Kidney epithelial cell (primary cell): ENCODE results near the gene TMEM132D. TPM values are rescaled to one million over a fixed set of nuclear protein-coding genes. Genes with fewer than 3 reads are reported as not detected.
A peak's percentile ranks its signal among the peaks of the same experiment; 100 is the strongest.

Experiments
- DNase-seq: peaks from one replicate; pipeline ENCODE4 v3.0.0-alpha.2; 2010; ENCODE audit warnings: low read depth
- H3K27me3 ChIP-seq: 2 replicates; pipeline ENCODE4 v1.6.0; 2011; ENCODE audit warnings: low read length; ENCODE audit not compliant: control insufficient read depth, insufficient read depth
- H3K36me3 ChIP-seq: 2 replicates; pipeline ENCODE4 v1.5.1; 2011; ENCODE audit warnings: low read length; ENCODE audit not compliant: control insufficient read depth, insufficient read depth
- H3K4me3 ChIP-seq: 2 replicates; pipeline ENCODE4 v1.5.1; 2011; ENCODE audit warnings: low read depth, mild to moderate bottlenecking, control low read depth, low read length
- total RNA-seq: library from RNA; depleted of rRNA; stranded (reverse); fragments of >200 nt; gene quantifications from 2 replicates; pipeline ENCODE4 v1.2.3, GENCODE V29; 2015
- TF ChIP-seq, protein P1 (sequence below): IDR thresholded peaks from 2 replicates; pipeline ENCODE4 v1.5.1; 2011; ENCODE audit warnings: mild to moderate bottlenecking, moderate library complexity, low read length, control low read depth, inconsistent platforms; ENCODE audit not compliant: insufficient read depth, poor library complexity, severe bottlenecking

TMEM132D gene
- total RNA-seq, 1 donor from 2014 or later = 6.4 TPM

DNA sequence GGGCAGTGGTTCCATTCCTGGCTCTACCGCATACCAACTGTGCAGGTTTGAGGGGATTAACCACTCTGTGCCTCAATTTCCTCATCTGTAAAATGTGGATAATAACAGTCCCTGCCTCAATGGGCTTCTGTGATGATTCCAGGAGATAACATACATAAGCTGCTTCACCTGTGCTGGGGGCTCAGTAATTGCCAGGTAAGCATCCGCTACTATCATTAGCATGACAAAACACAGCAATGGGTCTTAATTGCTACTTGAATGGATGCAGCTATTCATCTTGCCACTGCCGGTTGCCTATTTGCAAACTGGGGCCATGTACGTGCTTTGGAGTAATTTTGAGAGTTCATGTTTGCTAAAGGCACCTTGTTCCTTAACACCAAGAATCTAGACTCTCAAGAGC lies 132.6 kb downstream of the TMEM132D start:
- Histone ChIP-seq H3K27me3 (no peaks in the 10 kb centered on the region), H3K4me3 (no peak overlapping the region), H3K36me3 (no peaks in the 10 kb centered on the region)
- DNase-seq = no peak
- TF ChIP-seq, protein P1, sequence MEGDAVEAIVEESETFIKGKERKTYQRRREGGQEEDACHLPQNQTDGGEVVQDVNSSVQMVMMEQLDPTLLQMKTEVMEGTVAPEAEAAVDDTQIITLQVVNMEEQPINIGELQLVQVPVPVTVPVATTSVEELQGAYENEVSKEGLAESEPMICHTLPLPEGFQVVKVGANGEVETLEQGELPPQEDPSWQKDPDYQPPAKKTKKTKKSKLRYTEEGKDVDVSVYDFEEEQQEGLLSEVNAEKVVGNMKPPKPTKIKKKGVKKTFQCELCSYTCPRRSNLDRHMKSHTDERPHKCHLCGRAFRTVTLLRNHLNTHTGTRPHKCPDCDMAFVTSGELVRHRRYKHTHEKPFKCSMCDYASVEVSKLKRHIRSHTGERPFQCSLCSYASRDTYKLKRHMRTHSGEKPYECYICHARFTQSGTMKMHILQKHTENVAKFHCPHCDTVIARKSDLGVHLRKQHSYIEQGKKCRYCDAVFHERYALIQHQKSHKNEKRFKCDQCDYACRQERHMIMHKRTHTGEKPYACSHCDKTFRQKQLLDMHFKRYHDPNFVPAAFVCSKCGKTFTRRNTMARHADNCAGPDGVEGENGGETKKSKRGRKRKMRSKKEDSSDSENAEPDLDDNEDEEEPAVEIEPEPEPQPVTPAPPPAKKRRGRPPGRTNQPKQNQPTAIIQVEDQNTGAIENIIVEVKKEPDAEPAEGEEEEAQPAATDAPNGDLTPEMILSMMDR = no peak

DNA sequence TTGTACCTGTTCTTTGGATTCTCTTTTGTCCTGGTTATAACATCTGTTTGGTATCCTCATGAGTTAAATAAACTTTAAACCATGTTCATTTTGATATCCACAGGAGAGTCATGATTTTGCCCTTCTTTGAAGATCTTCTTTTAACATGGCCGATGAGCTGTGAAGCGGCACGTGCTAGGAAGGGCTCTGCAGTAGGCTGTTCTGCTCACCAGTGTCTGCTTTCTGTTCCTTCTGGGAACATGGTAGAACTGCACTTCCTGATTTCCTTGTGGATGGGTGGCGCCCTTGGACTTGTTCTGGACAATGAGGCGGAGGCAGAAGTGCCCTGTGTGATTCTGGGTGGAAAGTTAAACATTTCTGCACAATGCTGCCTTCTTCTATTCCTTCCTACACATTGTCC lies 138.1 kb downstream of the TMEM132D start:
- no peaks in the 10 kb centered on the region for H3K36me3 ChIP-seq
- H3K4me3 ChIP-seq = no peak overlapping the region
- TF ChIP-seq, protein P1 = no peak
- no peak for DNase-seq
- H3K27me3 ChIP-seq = no peaks in the 10 kb centered on the region

DNA sequence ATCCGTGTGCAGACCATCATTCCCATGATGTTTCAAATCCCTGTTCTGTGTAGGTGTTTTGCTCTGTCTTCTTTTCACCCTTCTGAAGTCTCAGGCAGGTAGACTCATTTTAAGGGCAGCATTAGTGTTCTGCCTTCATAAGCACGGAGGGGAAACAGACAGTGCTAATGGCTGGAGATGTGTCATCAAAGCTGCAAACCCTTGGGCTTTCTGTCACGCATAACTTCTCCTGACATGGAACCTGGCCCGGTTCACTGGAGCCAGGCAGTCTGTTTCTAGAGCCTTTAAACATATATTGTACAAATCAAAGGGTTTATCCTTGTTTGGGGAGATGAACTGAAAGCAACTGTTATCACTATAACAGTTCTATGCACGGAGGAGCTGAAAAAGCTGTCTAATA lies 141.4 kb downstream of the TMEM132D start:
- Histone ChIP-seq H3K36me3 (no peaks in the 10 kb centered on the region), H3K4me3 (no peak overlapping the region), H3K27me3 (no peaks in the 10 kb centered on the region)
- TF ChIP-seq, protein P1 = no peak
- peak; percentile 26 for DNase-seq

DNA sequence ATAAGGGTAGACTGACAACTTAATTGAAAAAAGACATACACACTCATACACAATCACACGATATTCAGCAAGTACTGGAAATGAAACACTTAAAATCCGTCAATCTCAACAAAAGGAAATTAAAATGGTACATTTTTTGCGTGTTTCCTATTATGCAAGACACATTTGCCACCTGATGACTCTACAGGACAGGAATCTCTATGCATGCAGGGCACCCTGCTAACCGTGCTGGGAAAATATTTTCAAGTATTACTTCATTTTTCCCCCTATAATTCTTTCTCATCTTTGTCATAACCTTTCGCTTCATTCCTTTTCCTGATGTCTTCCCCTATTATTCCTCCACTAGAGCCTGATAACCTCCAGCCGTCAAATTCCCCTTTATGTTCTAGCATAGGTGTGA lies 150.2 kb downstream of the TMEM132D start:
- DNase-seq = peak; percentile 10
- Histone ChIP-seq H3K36me3 (no peaks in the 10 kb centered on the region), H3K27me3 (no peaks in the 10 kb centered on the region), H3K4me3 (no peak overlapping the region)
- TF ChIP-seq, protein P1 = no peak

DNA sequence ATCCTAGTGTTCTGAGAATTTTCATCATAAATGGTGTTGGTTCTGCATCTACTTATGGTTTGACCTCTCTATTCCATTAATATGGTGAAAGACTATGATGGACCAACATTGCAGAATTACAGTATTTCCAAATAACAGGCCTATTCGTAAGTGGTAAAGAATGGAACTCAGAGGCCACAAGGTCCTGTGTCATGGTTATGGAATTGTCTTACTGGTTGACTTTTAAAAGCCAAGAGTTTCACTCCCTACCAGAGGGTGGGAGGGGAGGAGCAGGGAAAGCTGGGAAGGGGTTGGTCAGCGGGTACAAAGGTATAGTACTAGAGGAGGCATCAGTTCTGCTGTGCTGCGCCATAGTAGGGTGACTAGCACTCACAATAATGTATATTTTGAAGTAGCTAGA lies 153.4 kb downstream of the TMEM132D start:
- TF ChIP-seq, protein P1 = no peak
- no peak for DNase-seq
- H3K27me3 ChIP-seq = no peaks in the 10 kb centered on the region
- no peaks in the 10 kb centered on the region for H3K36me3 ChIP-seq
- no peak overlapping the region for H3K4me3 ChIP-seq

DNA sequence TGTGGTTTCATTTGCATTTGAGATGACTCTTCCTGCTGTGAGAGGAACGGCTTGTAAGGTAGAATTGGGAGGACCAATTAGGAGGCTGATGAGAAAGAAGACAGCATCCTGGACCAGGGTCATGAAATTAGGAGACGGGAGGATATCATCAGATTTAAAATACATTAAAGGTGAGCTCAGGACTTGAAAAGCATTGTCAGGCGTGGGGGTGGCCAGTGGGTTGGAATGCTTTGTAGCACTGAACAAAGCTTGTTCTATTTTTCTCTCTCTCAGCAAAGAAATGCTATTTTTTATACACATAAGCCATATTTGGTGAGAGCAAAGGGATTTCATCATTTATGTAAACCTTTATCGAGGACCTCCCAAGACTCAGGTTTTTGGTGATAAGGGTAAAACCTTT lies 157.5 kb downstream of the TMEM132D start:
- Histone ChIP-seq H3K4me3 (no peak overlapping the region), H3K27me3 (no peaks in the 10 kb centered on the region), H3K36me3 (no peaks in the 10 kb centered on the region)
- DNase-seq = no peak
- TF ChIP-seq, protein P1 = no peak
